ENCODE data around the gene AP3D1.
"Not testable (repeated sequence)": the region's sequence is repeated elsewhere in the genome, so short reads cannot be mapped to it uniquely, and the experiment has no call there.

The AP3D1 gene

DNA sequence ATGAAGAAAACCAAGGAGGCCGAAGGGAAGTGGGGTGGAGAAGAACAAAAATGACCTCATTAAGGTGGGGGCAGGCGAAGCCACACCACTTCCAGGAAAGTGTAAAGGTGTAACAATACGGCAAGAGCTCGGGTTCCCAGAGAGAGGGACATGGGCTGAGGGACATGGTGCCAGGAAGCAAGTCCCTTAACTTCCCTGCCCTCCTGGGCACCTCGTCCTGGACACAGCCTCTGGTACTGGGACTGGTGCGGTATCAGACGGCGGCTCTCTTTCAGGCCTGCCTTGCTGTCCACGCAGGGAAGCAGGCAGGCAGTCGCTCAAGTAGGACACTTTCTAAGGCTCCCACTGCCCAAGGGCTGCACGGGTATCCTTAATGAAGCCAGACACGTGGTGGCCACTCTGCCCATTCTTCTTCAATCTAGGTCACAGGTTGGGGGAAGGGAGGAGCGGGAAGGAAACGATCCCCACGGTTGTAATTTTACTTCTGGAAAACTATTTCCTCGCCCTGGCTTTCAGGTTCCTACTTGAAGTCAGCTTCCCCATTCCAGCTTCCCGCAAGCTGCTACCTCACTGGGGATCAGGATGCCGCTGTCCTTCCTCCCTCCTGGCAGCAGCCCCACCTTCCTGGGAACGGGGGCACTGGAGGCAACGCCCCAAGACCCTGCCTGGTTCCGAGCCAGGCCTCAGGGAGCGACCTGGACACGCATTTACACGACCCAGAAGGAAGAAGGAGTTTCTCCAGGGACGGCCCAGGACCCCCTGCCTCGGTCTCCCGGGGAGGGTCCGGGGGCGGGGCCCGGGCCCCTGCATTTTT is 1.2 kb downstream of the AP3D1 start:
- no peak for DNase-seq

DNA sequence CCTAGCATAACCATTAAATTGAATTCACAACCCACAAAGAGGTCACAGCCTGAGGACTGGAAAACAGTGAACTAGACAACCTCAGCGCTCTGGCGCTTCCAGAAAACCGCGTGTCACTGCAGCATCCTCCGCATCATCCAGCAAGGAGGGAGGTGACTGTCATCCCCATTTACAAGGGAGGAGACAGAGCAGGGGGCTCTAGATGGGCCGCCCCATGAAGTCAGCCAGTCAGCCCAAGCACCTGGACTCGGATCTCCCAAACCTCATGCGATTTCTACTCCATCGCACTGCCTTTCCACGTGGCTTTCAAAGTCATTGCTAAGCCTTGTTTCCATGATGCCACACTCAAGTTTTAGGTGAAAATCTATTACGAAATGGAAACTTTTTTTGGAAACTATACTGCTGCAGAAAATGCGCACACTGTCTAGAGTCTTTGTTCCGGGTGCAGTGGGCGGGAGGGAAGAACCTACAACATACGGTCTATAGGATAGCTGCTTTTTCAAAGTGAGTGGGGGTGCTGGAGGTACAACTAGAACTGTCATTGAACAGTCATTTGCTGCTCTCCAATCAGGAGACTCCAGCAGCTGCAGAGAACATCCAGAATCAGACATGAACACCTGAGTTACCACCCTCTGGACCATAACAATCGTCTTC is 2.8 kb downstream of the AP3D1 start:
- DNase-seq = no peak

DNA sequence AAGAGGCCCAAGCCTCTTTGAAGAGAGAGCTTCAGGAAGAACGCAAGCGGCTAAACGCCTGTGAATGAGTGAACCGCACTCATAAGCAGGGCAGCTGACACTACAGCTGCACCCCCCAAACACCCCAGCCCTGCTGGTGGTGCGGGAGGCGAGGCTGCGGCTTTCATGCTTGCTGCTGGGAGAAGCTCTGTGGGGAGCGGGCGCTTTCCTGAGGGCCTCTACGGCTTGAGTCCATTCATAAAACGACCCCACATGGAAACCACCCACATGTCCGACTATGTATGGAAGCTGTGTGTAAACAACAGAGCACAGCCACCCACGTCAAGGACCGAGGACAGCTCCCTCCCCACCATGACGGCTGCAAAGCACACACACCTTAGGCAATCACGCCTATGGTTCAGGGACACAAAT is 5.5 kb downstream of the AP3D1 start:
- no peak for DNase-seq

DNA sequence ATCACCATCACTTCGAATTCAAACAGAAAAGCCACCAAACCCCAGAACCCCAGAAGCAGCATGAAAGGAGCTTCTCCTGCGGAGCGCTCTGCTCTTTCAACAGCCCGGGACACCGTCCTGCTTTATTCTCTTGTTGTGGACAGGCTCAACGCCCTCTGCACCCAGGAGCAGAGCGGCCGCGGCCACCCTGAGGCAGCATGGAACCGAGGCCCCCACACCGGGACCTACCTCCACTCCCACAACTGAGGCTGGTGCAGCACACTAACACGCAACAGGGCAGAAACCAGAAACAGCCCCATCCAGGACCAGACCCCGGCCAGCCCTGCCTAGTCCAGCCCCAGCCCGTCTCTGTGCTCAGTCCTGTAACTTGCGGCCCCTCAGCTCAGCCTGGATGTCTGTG is 7.2 kb downstream of the AP3D1 start:
- no peak for DNase-seq

DNA sequence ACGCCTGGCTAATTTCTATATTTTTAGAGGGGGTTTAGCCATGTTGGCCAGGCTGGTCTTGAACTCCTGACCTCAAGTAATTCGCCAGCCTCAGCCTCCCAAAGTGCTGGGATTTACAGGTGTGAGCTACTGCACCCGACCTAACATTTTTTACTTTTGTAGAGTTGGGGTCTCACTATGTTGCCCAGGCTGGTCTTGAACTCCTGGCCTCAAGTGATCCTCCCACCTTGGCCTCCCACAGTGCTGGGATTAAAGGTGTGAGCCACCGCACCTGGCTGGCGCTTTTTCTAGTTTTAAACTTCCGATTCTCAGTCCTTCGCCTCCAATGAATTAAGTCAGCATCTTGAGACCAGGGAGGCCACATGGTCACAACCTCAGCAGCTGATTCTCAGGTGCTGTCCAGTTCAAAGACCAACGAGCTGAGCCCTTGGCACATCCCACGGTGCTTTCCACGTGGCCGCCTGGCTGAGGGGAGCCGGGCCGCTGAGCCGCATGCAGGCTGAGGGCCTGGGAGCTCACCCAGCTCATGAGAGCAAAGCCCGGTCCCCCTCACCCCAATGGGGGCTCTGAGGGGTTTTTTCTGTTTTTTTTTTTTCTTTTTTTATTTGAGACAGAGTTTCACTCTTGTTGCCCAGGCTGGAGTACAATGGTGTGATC is 9.1 kb downstream of the AP3D1 start:
- no peak for DNase-seq

DNA sequence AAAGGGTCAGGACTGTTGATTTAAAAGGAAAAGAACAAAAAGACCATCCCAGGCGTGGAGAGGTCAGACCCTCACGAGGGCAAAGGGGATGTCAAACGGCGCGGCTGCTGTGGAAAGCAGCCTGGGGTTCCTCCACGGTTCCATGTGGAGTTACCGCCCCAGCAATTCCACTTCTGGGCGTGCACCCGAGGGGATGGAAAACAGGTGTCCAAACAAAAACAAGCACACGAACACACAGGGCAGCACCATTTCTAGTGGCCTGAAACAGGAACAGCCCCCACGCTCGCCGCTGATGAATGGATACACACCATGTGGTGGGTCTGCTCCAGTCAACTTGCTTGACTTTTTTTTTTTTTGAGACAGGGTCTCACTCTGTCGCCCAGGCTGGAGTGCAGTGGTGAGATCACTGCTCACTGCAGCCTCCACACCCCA is 11.2 kb downstream of the AP3D1 start:
- no peak for DNase-seq

DNA sequence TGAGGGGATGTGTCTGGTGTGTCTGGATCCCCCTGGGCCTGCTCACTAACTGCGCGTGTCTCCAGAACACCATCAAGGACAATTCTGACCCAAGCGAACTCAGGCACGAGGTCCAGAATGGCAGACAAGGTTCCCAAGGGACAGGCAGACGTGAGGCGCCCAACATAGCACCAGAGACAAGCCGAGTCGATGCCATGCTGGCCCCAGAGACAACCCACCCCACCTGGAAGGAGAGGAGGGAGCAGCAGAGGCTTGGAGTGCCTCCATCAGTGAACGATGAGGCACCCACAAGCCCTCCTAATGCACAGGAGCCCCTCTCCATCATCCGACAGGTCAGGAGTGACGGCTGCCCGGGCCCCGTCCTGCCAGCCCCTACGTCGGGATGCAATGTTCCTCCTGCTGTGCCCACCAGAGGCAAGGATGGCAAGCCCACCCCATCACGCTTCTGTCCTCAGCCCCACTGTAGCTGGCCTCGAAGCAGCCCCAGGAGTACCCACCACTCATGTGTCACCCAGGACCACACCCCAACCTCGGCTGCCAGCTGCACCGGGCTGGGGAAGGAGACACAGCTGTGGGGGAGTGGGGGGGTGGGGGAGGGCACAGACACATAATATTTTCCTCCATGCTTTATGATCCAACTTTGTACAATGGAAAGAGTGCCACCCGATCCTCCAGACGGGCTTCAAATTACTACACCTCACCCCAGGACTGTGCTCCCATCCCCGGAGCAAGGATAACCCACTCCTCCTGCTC is 11.8 kb downstream of the AP3D1 start:
- no peak for DNase-seq

DNA sequence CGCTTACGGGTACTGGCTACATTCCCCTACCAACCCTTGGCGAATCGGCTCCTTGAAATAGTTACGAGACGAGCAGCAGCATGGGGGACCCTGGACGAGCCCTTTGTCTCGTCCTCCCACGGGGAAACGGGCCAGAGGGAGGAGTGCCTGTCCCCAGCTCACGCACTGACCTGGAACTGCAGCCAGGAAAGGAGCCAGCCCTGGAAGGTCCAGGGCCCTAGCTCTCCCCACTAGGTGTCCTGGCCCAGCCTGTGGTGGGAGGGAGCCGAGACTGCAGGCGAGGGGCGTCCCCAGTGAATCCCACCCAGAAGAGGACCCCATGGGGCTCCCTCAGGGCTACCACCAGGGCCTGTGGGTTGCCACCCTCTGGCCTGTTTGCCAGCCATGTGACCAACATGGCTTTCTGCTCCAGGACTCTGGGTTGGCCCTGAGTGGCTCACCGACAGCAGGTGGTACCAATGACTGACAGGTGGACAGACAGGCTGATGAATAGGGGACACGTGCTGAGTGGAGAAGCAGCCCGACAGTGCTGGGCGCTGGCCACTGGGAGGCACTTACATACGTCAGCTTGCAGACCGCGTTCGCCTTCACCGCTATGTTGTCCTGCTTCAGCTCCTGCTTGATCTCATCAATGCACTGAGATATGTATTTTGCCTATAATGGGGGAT is 13.2 kb downstream of the AP3D1 start:
- no peak for DNase-seq

DNA sequence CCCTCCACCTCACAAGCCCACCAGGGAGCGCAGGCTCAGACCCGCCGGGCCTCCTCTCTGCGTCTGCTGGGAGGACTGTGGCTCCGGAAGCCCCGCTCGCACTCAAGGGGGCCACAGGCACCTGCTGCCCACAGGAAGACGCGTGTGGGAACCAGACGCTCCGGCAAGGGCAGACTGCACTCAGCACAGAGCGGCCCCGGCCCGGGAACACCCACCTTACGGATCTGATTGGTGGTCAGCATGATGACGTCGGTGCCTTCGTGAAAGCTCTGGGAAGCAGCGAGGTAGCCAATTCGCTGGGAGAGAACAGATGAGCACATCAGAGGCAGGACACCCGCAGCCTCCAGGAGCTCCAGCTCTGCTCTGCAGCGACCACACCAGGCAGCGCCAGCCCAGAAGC is 14.6 kb downstream of the AP3D1 start:
- DNase-seq = no peak

DNA sequence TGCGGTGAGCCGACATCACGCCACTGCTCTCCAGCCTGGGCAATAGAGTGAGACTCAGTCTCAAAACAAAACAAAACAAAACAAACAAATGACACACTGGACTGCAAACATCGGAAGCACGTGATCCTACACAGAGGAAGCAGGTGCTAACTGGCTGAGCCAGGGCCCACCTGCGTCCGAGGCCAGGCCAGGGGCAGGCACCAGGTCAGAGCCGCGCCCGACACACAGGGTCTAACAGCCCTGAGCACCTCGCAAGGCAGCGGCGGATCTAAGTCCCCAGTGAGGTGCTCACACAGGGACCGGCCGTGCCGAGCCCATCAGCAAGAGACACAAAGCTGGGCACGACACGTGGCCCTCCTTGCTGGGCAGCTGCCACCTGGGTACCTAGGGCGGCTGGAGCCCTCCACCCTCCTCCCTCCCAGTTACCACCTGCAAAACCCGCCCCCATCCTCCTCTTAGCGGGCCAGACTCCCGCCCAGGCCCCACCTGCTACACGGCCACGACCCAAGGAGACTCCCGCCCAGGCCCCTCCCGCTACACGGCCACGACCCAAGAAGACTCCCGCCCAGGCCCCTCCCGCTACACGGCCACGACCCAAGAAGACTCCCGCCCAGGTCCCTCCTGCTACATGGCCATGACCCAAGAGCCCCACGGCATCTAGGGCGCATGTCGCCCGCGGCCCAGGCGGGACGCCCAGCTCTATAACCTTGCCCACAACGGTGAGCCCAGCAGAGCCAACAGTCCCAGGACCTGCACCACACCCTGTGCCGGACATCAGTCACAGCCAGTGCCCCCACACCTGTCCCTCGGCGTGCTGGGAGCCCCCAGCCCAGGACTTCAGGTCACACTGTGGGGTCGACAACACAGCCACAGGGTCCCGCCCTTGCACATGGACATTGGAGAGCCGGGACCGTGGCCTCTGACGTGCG is 15.6 kb downstream of the AP3D1 start:
- DNase-seq = no peak

DNA sequence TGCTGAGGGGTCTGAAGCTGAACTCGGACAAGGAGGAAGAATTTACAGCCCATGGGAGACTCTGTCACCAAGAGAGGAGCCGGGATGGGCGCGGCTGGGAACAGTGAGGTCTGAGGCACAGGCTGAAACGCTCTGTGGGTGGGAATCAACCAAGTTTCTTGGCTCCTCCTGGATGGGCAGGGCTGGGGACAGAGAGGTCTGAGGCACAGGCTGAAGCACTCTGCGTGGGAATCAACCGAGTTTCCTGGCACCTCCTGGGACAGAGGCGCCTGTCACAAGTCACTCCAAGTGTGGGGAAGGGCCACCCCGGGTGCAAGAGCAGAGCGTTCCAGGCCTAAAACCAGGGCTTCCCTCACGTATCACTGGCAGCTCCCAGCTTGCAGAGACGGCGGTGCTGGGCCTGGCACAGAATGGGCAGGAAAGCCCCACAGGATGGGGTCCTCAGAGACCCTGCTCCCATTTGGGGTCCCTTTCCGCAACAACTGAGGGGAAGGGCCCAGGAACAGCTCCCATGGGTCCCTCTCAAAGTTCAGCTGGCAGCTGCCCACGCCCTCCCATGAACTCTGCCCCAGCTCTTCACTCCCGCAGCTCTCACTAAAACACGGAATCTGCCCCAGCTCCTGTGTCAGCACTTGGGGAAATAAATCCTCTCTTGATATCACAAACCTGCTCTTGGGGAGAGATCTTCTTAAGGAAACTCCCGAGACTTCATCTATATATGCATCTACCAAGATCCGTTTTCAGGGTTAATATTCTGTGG is 18.5 kb downstream of the AP3D1 start:
- no peak for DNase-seq

DNA sequence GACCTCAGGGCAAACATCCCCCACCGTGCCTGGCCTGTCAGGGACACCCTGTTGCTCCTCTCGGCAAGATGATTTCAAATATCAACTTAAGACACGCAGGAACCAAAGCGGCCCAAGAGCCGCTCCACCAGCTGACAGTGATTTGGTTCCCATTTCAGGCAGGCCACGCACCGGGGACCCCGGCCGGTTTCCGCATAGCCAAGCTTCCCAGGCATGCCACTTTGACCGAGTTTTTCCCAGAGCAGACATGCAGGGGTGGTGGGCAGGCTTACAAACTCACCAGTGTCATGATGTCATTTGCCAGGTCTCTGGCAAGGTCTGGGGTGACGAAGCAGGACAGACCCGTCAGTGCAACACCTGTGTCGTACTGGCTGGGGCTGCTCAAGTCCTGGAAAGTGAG is 19.2 kb downstream of the AP3D1 start:
- no peak for DNase-seq

DNA sequence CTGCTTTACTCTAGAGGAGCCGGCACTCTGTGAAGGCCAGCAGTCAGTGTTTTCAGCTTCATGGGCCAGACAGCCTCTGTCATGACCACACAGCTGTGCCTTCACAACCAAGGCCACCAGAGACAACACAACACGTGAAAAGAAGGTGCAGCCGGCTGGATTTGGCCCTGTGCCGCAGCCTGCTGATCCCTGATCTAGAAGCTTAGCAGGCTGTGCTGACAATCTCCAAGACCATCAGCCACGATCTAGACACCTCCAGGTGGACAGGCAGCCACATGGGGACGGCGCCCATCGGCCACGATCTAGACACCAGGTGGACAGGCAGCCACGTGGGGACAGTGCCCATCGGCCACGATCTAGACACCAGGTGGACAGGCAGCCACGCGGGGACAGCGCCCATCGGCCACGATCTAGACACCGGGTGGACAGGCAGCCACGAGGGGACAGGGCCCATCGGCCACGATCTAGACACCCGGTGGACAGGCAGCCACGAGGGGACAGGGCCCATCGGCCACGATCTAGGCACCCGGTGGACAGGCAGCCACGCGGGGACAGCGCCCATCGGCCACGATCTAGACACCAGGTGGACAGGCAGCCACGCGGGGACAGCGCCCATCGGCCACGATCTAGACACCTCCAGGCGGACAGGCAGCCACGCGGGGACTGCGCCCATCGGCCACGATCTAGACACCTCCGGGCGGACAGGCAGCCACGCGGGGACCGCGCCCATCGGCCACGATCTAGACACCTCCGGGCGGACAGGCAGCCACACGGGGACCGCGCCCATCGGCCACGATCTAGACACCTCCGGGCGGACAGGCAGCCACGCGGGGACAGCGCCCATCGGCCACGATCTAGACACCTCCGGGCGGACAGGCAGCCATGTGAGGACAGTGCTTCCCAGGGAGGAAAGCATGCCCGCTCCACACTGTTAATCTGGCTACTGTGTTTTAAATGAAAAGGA is 20.1 kb downstream of the AP3D1 start:
- DNase-seq = not testable (repeated sequence)

DNA sequence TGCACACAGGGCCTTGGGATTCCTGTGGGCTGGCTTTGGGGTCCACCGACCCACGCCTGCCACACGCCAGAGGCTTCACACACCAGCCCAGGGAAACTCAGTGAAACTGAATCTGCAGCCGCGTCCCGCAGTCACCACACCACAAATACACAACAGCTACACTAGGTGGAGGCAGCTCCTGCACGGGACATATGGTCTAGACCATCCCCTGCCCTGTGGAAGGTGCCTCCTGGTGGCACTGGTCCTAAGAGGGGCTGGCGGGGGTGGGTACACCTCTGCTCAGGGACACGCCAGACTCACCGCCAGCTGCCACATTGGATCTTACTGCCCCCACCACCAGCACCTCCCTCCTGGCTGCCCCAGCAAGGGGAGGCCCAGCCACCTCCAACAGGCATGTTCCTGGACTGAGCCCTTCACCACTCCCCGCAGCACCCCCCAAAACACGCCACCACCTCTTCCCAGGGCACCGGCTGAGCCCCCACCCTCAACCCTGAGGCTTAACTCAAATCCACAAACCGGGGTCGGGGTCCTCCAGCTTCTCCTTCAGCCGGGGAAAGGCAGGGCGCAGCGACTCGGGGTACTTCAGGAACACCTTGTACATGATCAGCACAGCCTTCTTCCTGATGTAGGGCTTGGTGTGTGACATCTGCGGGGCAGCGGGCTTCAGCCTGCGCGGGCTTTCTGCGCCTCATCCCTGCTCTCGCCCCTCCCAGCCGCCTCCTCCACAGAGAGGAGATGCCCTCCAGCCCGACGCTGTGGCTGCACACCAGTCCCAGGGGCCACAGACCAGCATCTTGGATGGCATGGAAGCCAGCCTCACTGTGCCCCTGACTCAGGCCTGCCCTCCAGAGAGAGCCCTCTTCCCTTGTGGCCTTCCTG is 21.2 kb downstream of the AP3D1 start:
- DNase-seq = no peak

DNA sequence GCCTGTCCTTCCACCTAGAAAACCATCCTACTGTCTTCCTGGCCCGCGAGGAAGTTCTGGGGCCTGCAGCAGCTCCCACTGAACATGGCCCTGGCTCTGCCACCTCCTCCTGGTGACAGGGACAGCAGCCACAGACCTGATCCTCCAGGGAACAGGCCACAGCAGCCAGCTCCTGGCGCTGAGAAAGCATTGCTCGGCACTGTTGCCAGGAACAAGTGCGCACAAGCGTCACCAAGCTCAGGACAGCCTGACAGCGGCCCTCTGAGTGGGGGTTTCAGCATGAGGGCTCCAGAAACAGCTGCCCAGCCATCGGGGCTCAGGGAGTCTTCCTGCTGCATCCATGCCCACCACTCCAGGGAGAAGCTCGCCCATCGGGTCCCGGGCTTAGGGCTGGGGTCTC is 21.9 kb downstream of the AP3D1 start:
- no peak for DNase-seq

DNA sequence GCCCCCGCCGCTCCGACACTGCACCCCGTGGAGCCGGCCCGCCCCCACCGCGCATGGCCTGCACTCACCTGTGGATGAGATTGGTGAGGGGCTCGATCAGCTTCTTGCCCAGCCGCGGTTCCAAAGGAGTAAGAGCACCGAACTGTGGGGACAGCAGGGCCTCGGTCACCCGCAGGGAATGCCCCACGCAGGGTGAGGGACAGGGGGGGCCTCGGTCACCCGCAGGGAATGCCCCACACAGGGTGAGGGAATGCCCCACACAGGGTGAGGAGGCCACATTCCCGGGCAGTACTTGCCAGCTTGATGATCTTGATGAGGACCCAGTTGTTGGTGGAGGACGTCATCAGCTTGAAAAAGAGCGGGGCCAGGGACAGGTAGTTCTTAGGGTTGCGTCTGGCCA is 22.3 kb downstream of the AP3D1 start:
- no peak for DNase-seq

DNA sequence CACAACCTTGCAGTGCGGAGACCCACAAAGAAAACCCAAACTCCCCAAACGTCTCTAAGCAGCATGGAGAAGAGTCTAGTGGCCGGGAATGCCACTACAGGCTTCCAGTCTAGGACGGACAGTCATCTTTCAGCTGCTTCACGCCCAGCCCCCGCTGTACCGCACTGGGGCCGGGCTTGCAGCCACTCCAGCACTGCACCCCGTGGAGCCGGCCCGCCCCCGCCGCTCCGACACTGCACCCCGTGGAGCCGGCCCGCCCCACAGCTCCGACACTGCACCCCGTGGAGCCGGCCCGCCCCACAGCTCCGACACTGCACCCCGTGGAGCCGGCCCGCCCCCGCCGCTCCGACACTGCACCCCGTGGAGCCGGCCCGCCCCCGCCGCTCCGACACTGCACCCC is 23.1 kb downstream of the AP3D1 start:
- not testable (repeated sequence) for DNase-seq

DNA sequence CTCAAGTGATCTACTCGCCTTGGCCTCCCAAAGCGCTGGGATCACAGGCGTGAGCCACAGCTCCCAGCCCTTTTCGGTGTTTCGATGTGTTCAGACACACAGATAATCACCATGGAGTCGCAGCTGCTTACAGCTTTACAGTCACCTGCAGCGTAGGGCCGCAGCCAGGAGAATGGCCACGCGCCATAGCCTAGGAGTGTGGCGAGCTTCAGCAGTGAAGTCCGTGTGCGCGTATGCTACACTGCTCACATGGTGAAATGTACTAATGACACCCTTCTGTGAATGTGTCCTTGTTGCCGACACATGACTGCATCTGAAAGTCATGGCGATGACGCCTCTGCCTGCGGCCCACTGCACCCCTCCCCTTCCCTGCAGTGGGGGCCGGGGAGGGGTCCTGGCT is 23.6 kb downstream of the AP3D1 start:
- DNase-seq = no peak

Data from GOT3 (cell line).